ENCODE measurements around the gene FER. TPM values are rescaled to one million over a fixed set of nuclear protein-coding genes. Genes with fewer than 3 reads are reported as not detected.

Gene FER
- total RNA-seq, 1 experiment from 2014 or later: 19.4 TPM

DNA sequence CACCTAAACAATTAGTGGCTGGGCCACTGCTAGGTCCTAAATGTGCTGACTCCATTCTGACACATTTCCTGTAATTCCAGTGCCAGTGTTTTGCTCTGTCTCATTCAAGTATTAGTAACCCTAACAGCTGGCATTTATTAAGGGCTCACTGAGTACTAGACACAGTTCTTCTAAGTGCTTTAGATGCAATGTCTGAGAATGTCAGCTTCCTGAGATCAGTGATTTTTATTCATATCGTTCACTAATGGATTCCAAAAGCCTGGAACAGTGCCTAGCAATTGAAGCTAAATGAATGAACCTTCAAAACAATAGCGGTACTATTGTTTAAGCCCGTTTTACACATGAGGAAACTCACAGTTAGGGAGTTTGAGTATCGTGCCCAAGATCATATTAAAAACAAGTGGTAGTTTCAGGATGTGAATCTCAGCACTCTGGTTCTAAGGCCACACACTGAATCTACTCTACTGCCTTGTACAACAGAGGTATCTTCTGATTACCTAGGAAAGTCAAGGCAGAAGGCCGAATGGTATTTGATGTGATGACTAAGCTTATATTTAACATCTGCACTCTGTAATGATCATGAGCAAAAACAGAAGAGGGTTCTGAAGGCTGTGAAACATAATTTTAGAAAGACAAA lies 358.1 kb downstream of the FER start:
- Histone ChIP-seq H3K4me1 (ENCODE audit: insufficient read depth, low read length) (peaks cover 7% of the 10 kb centered on the region), H3K9me2 (replicated peaks; ENCODE audit: low read length) (no peaks in the 10 kb centered on the region), H4K20me1 (ENCODE audit: low read length) (no peaks in the 10 kb centered on the region), H3K4me2 (ENCODE audit: low read length) (no peak overlapping the region), H3F3A (ENCODE audit: low read length, unreplicated experiment) (no peaks in the 10 kb centered on the region), H3K79me2 (ENCODE audit: low read length) (no peaks in the 10 kb centered on the region), H3K27me3 (ENCODE audit: low read length) (no peaks in the 10 kb centered on the region), H3K27ac (ENCODE audit: low read length) (no peak overlapping the region), H2AFZ (ENCODE audit: low read length) (no peak overlapping the region), H3K9ac (ENCODE audit: low read length) (no peak overlapping the region), H3K4me3 (ENCODE audit: low read length) (no peak overlapping the region), H3K9me3 (ENCODE audit: low read length) (no peaks in the 10 kb centered on the region), H3K36me3 (ENCODE audit: low read depth, low read length) (no peaks in the 10 kb centered on the region)
- DNase-seq: peak; percentile 60
- intact Hi-C loops (cut with micrococcal nuclease): no loop called here
- CTCF ChIA-PET: no interaction called here
- peak; percentile 70 for ATAC-seq
- no TSS peak for BruUV-seq (replicated peaks)
- TF ChIP-seq EZH2 (IDR thresholded peaks at IDR 0.05; ENCODE audit: low read length, unreplicated experiment) (no peak), EZH2phosphoT487 (IDR thresholded peaks at IDR 0.05; ENCODE audit: borderline replicate concordance, low read length) (no peak)
- TF ChIP-seq, protein P1, sequence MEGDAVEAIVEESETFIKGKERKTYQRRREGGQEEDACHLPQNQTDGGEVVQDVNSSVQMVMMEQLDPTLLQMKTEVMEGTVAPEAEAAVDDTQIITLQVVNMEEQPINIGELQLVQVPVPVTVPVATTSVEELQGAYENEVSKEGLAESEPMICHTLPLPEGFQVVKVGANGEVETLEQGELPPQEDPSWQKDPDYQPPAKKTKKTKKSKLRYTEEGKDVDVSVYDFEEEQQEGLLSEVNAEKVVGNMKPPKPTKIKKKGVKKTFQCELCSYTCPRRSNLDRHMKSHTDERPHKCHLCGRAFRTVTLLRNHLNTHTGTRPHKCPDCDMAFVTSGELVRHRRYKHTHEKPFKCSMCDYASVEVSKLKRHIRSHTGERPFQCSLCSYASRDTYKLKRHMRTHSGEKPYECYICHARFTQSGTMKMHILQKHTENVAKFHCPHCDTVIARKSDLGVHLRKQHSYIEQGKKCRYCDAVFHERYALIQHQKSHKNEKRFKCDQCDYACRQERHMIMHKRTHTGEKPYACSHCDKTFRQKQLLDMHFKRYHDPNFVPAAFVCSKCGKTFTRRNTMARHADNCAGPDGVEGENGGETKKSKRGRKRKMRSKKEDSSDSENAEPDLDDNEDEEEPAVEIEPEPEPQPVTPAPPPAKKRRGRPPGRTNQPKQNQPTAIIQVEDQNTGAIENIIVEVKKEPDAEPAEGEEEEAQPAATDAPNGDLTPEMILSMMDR (conservative IDR thresholded peaks at IDR 0.05; ENCODE audit: low read depth, low read length): no peak
- POLR2A ChIA-PET (ENCODE audit: unreplicated experiment): no interaction called here

GRCh38 chr5:109111680-109112079 lies 364.0 kb downstream of the FER start:
- Histone ChIP-seq H3K4me2 (ENCODE audit: low read length) (no peak overlapping the region), H3K4me1 (ENCODE audit: insufficient read depth, low read length) (no peaks in the 10 kb centered on the region), H2AFZ (ENCODE audit: low read length) (no peak overlapping the region), H3K9ac (ENCODE audit: low read length) (no peak overlapping the region), H4K20me1 (ENCODE audit: low read length) (no peaks in the 10 kb centered on the region), H3K9me3 (ENCODE audit: low read length) (no peaks in the 10 kb centered on the region), H3K27me3 (ENCODE audit: low read length) (no peaks in the 10 kb centered on the region), H3K36me3 (ENCODE audit: low read depth, low read length) (no peaks in the 10 kb centered on the region), H3K4me3 (ENCODE audit: low read length) (no peak overlapping the region), H3F3A (ENCODE audit: low read length, unreplicated experiment) (no peaks in the 10 kb centered on the region), H3K79me2 (ENCODE audit: low read length) (no peaks in the 10 kb centered on the region), H3K9me2 (replicated peaks; ENCODE audit: low read length) (no peaks in the 10 kb centered on the region), H3K27ac (ENCODE audit: low read length) (no peak overlapping the region)
- no peak for ATAC-seq
- BruUV-seq (replicated peaks): no TSS peak
- DNase-seq: no peak
- POLR2A ChIA-PET (ENCODE audit: unreplicated experiment): no interaction called here
- intact Hi-C loops (cut with micrococcal nuclease): no loop called here
- no peak for TF ChIP-seq EZH2phosphoT487 (IDR thresholded peaks at IDR 0.05; ENCODE audit: borderline replicate concordance, low read length)
- no peak for TF ChIP-seq EZH2 (IDR thresholded peaks at IDR 0.05; ENCODE audit: low read length, unreplicated experiment)
- TF ChIP-seq, protein P1 (conservative IDR thresholded peaks at IDR 0.05; ENCODE audit: low read depth, low read length): no peak
- CTCF ChIA-PET: no interaction called here

- Histone ChIP-seq H3F3A (ENCODE audit: low read length, unreplicated experiment) (no peaks in the 10 kb centered on the region), H3K27ac (ENCODE audit: low read length) (no peak overlapping the region), H3K27me3 (ENCODE audit: low read length) (no peaks in the 10 kb centered on the region), H2AFZ (ENCODE audit: low read length) (no peak overlapping the region), H3K79me2 (ENCODE audit: low read length) (no peaks in the 10 kb centered on the region), H3K4me3 (ENCODE audit: low read length) (no peak overlapping the region), H4K20me1 (ENCODE audit: low read length) (no peaks in the 10 kb centered on the region), H3K4me2 (ENCODE audit: low read length) (no peak overlapping the region), H3K9me2 (replicated peaks; ENCODE audit: low read length) (no peaks in the 10 kb centered on the region), H3K9me3 (ENCODE audit: low read length) (no peaks in the 10 kb centered on the region), H3K4me1 (ENCODE audit: insufficient read depth, low read length) (no peaks in the 10 kb centered on the region), H3K36me3 (ENCODE audit: low read depth, low read length) (no peaks in the 10 kb centered on the region), H3K9ac (ENCODE audit: low read length) (no peak overlapping the region)
- no TSS peak for BruUV-seq (replicated peaks)
- intact Hi-C loops (cut with micrococcal nuclease): no loop called here
- ATAC-seq (no peak), DNase-seq (no peak)
- TF ChIP-seq EZH2phosphoT487 (IDR thresholded peaks at IDR 0.05; ENCODE audit: borderline replicate concordance, low read length) (no peak), EZH2 (IDR thresholded peaks at IDR 0.05; ENCODE audit: low read length, unreplicated experiment) (no peak)
- TF ChIP-seq, protein P1 (conservative IDR thresholded peaks at IDR 0.05; ENCODE audit: low read depth, low read length): no peak
- ChIA-PET CTCF (no interaction called here), POLR2A (ENCODE audit: unreplicated experiment) (no interaction called here)
Measured at GRCh38 chr5:109113608-109114007, 365.9 kb downstream of the FER start.
